ENCODE measurements around the gene PPM1H.
A peak's percentile ranks its signal among the peaks of the same experiment; 100 is the strongest.
"Not testable (repeated sequence)": the region's sequence is repeated elsewhere in the genome, so short reads cannot be mapped to it uniquely, and the experiment has no call there.

Gene PPM1H, protein sequence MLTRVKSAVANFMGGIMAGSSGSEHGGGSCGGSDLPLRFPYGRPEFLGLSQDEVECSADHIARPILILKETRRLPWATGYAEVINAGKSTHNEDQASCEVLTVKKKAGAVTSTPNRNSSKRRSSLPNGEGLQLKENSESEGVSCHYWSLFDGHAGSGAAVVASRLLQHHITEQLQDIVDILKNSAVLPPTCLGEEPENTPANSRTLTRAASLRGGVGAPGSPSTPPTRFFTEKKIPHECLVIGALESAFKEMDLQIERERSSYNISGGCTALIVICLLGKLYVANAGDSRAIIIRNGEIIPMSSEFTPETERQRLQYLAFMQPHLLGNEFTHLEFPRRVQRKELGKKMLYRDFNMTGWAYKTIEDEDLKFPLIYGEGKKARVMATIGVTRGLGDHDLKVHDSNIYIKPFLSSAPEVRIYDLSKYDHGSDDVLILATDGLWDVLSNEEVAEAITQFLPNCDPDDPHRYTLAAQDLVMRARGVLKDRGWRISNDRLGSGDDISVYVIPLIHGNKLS

GRCh38 chr12:62934799-62935674 lies at the start of gene PPM1H:
PPM1H (minus strand) TSS chr12:62935150; CDS start chr12:62934736, 414 bp downstream.
- DNase-seq = peak in 1 of 2 experiments; percentile 40

- no peak for DNase-seq
Observed at GRCh38 chr12:62983594-62983993, 48.6 kb upstream of the PPM1H start.

DNA sequence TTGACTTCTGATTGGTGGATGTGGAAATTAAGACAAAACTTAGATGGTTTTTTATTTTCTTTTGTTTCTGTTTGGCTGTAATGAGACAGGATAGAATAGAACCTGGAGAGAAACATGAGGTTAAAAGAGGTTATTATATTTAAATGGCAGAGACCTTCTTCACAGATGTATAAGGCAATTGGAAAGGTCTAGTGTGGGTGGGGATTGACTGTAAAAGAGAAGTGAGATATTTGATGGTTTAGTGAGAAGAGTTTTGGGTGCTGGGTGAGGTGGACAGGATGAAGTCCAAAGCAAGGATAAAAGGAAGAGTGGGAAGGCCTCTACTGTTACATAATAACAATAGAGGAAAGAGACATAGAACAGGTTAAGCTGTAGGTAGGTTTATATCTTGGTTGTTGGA lies 43.8 kb upstream of the PPM1H start:
- no peak for DNase-seq

GRCh38 chr12:62977883-62978282 lies 42.9 kb upstream of the PPM1H start:
- DNase-seq = no peak

- no peak for DNase-seq
Observed at GRCh38 chr12:62977418-62977817, 42.5 kb upstream of the PPM1H start.

- no peak for DNase-seq
Observed at GRCh38 chr12:62976110-62976662, 41.2 kb upstream of the PPM1H start.

DNA sequence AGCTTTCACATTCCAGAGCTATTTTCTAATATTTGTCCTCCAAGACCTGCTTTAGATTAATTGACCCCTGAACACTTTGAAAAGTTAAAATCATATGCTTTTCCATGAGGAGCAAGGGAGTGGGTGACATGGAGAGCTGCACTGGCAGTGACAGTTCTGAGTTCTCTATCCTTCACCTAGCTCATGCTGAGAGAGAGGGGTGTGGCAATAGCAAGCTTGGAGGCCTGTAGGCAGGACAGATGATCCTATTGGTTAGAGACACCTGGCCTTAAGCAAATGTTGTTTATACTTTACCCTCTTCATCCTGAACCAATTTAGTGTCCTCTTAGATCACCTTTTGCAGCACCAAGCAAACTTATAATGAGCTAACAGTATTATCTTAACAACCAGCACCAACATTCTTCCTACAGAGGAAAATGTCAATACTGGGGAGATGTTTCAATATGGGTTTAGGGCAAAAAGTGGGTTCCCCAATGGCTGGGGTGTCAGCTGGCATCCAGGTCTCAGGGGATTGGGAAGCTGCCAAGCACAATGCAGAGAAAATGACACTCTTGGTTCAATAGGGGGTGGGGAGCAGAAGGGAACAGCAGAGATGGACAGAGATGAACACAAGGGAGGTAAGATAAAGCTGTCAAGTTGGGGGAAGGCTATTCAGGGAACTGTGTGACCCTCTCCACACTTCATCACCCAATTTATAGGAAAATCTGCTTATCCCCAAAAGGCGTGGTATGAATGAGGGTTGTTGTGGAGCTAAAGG lies 37.0 kb upstream of the PPM1H start:
- no peak for DNase-seq

DNA sequence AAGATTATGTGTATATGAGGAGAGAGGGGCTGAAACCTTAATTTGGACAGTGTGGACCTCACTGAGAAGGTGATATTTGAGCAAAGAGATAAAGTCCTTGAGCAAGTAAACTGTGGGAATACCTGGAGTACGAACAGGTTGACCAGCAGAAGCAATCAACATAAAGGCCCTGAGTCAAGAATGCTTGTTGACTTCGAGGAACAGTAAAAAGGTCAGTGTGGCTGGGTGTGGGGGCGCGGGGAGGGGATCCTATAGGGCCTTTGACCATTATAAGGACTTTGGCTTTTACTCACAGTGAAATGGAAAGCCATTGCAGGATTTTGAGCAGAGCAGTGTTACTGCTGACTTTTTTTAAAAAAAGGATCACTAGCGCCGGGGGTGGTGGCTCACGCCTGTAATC lies 34.7 kb upstream of the PPM1H start:
- DNase-seq = no peak

DNA sequence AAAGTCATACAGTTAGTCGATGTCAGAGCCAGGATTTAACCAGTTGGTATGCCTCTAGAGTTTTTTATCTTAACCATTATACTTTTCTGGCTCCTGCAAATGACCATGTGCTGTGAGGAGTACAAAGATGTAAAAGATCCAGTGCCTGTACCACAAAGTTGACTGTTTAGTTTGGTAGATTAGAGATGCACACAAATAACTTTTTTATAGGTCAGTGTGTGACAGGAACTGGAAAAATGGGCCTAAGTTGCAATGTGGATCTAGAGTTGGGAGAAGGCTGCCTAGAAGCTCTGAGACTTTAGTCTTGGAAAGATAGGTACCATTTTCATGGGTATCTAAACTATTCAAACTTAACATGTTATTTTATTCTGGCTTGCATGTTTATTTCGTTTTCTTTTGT lies 32.8 kb upstream of the PPM1H start:
- no peak for DNase-seq

DNA sequence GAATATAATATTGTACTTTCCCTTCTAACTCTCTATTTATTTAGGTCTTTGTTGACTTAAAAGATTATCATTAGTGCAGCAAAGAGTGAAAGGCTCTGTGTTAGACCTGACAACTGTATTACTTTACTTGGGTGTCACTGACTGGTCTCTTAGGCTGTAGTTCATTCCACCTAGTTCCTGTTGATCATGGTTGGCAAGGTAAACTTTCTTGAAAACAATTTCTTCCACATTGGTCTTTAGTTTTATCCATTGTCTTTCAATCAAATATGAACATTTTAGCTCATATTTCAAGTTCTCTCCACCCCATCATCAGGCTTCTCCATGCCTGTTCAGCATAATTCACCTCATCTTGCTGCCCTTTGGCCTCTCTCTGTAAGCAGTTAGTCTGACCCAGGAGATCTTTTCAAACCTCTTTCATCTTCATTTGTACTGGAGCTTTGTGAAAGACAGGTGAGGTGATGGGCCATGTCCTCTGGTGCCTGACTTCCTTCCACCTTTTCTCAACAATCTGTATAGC lies 32.1 kb upstream of the PPM1H start:
- DNase-seq = no peak

- DNase-seq = not testable (repeated sequence)
Observed at GRCh38 chr12:62966446-62966989, 31.6 kb upstream of the PPM1H start.

DNA sequence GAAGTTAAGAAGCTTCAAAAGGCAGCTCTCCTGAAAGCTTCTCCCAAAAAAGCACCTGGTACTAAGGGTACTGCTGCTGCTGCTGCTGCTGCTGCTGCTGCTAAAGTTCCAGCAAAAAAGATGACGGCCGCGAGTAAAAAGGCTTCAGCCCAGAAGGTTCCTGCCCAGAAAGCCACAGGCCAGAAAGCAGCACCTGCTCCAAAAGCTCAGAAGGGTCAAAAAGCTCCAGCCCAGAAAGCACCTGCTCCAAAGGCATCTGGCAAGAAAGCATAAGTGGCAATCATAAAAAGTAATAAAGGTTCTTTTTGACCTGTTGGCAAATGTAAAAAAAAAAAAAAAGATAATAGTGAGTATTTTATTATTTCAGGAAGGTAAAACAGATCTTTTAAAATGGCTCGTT lies 30.8 kb upstream of the PPM1H start:
- DNase-seq = not testable (repeated sequence)

- not testable (repeated sequence) for DNase-seq
Observed at GRCh38 chr12:62965242-62965641, 30.3 kb upstream of the PPM1H start.

DNA sequence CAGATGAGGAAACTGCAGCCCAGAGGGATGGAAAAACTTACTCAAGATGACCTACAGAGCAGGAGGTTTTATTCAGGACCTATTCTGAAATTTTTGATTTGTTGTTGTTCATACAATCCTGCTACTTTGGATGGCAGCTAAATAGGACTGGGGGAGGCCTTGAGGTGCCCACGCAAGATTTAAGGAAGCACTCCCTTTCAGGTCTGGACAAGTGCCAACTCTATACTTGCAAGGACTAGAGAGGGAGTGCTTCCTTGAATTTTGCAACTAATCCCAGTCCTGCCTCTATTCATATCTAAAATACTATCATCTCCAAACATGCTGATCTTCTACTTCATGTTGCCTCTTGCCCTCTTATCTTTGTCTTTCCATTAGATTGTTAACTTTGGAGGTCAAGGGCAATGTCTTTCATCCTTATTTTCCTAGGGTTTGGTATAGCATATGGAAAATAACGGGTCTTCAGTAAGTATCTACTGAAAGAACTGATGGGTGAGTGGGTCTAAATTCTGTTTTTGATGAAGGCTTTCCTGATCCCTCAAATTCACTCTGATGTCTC lies 28.6 kb upstream of the PPM1H start:
- DNase-seq = no peak

DNA sequence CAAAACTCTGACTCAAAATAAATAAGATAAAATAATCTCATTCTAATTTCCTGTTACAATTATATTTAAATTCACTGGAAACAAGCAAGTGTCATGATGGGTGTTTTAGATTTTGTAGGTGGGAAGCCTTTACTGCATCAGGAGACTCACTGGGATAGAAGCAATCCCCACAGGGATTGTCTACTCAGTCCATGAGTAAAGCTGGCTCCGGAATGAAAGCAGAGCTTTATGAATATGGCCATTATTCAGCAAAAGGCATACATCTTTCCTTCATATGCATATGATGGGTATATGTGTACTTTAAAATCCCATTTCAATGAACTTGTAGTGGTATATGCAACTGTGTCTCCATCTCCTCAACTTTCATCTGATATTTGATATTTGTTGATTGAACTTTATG lies 25.4 kb upstream of the PPM1H start:
- DNase-seq = no peak

DNA sequence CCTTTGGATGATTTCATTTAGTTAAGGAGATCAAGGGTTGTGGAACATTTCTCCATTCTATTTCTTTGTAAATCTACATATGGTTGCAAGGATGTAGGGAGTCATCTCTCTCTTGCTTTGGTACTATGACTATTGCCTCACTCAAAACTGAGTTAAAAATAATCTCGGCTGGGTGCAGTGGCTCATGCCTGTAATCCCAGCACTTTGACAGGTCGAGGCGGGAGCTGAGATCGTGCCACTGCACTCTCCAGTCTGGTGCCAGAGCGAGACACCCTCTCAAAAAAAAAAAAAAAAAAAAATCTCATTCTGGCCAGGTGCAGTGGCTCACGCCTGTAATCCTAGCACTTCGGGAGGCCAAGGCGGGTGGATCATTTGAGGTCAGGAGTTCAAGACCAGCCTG lies 24.8 kb upstream of the PPM1H start:
- DNase-seq = no peak

DNA sequence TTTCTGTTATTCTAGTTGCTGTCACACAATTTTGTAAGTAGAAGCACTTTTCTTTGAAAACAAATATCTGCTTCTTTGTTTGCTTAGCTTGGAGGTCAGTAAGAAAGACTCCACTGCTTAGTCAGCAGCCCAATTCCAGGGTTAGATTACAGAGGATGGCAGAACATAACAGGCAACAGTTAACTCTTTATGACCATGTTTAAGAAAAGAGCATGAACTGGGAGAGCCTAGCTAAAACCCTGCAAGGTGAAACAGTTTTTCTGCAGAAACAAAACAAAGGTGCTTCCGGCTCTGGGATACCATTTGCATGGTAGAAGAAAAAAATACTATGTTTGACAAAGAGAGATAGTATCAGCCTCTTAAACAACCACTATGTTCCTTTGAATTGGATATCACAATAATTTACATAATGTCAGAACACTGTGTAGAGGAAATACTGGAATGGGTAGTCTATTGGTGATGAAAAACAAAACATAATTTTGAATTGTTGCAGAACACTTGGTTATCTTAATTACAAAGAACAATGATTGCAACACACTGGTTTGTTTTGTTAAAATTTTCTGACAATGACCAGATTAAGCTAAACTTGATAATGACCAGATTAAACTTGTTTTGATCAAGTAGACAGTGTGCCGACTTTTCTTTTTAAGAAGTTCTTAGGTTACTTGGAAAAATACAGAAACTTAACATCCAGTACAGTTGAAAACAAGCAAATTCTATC lies 22.4 kb upstream of the PPM1H start:
- DNase-seq = no peak

GRCh38 chr12:62955678-62956077 lies 20.7 kb upstream of the PPM1H start:
- DNase-seq = no peak

DNA sequence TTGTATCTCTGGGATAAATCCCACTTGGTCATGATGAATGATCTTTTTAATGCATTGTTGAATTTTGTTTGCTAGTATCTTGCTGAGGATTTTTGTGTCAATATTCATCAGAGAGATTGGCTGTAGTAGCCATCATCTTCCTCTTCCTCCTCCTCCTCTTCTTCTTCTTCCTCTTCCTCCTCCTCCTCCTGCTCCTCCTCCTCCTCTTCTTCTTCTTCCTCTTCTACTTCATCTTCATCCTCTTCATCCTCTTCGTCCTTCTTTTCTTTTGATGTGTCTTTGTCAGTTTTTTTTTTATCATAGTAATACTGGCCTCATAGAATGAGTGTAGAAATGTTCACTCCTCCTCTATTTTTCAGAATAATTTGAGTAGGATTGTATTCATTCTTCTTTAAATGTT lies 15.4 kb upstream of the PPM1H start:
- DNase-seq = no peak

- no peak for DNase-seq
Observed at GRCh38 chr12:62948123-62948522, 13.2 kb upstream of the PPM1H start.

DNA sequence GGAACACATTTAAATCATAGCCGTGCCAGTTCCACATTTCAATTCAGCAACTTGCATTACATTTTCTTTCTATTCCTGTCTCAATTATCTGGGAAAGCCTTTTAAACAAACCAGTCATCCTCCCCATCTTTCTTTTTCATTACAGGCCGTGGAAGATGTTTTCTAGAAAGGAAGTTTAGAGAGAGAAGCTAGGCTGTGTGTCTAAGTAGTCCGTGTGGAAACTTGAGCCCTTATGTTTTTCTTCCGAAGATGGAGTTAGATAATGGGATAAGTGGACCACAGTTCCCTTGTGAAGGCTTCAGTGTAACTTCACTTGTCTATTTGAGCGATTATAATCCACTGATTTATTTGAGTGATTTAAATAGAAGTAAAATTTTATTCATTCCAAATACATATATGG lies 12.4 kb upstream of the PPM1H start:
- no peak for DNase-seq
